ENCODE measurements around the gene GRM5.
"Not testable (repeated sequence)": the region's sequence is repeated elsewhere in the genome, so short reads cannot be mapped to it uniquely, and the experiment has no call there.

GRM5 gene

GRCh38 chr11:89052220-89052619 is 13.6 kb downstream of the GRM5 start:
- no peak overlapping the region for H3K27ac ChIP-seq
- TF ChIP-seq ZFX (IDR thresholded peaks at IDR 0.05; ENCODE audit: borderline replicate concordance) = no peak
- no peak for TF ChIP-seq CTCF (IDR thresholded peaks at IDR 0.05)

- H3K27ac ChIP-seq = not testable (repeated sequence)
Measured at GRCh38 chr11:89047159-89047558, 18.6 kb downstream of the GRM5 start.

GRCh38 chr11:89043861-89044588 is 21.8 kb downstream of the GRM5 start:
- H3K27ac ChIP-seq = not testable (repeated sequence)

- H3K27ac ChIP-seq = not testable (repeated sequence)
Measured at GRCh38 chr11:89029671-89030070, 36.1 kb downstream of the GRM5 start.

GRCh38 chr11:89021339-89021738 is 44.4 kb downstream of the GRM5 start:
- H3K27ac ChIP-seq = no peak overlapping the region
- TF ChIP-seq CTCF (IDR thresholded peaks at IDR 0.05) = no peak
- TF ChIP-seq ZFX (IDR thresholded peaks at IDR 0.05; ENCODE audit: borderline replicate concordance) = no peak

- not testable (repeated sequence) for H3K27ac ChIP-seq
Measured at GRCh38 chr11:89019827-89020547, 45.8 kb downstream of the GRM5 start.

GRCh38 chr11:89016214-89016613 is 49.6 kb downstream of the GRM5 start:
- no peak overlapping the region for H3K27ac ChIP-seq
- TF ChIP-seq ZFX (IDR thresholded peaks at IDR 0.05; ENCODE audit: borderline replicate concordance) (no peak), CTCF (IDR thresholded peaks at IDR 0.05) (no peak)

GRCh38 chr11:89015614-89016013 is 50.2 kb downstream of the GRM5 start:
- no peak for TF ChIP-seq ZFX (IDR thresholded peaks at IDR 0.05; ENCODE audit: borderline replicate concordance)
- no peak for TF ChIP-seq CTCF (IDR thresholded peaks at IDR 0.05)
- no peak overlapping the region for H3K27ac ChIP-seq

GRCh38 chr11:89000852-89001251 is 64.9 kb downstream of the GRM5 start:
- not testable (repeated sequence) for H3K27ac ChIP-seq

- H3K27ac ChIP-seq = no peak overlapping the region
- no peak for TF ChIP-seq CTCF (IDR thresholded peaks at IDR 0.05)
- no peak for TF ChIP-seq ZFX (IDR thresholded peaks at IDR 0.05; ENCODE audit: borderline replicate concordance)
Measured at GRCh38 chr11:88979641-88980040, 86.1 kb downstream of the GRM5 start.

- not testable (repeated sequence) for H3K27ac ChIP-seq
Measured at GRCh38 chr11:88978992-88979391, 86.8 kb downstream of the GRM5 start.

- not testable (repeated sequence) for H3K27ac ChIP-seq
Measured at GRCh38 chr11:88975441-88975840, 90.3 kb downstream of the GRM5 start.
